ENCODE results near the gene DAAM1.

Gene DAAM1

GRCh38 chr14:59417311-59417710 lies 228.8 kb downstream of the DAAM1 start:
- no peak for DNase-seq (ENCODE audit: low read depth)
- TF ChIP-seq CTCF (conservative IDR thresholded peaks at IDR 0.05; ENCODE audit: low read length): no peak

GRCh38 chr14:59419303-59419702 lies 230.8 kb downstream of the DAAM1 start:
- no peak overlapping the region for H3K4me3 ChIP-seq (ENCODE audit: low read length)
- no peak for TF ChIP-seq CTCF (conservative IDR thresholded peaks at IDR 0.05; ENCODE audit: low read length)

More at GRCh38 chr14:59417311-59417710, 228.8 kb downstream of the DAAM1 start:
- no peak overlapping the region for H3K4me3 ChIP-seq (ENCODE audit: low read length)

More at GRCh38 chr14:59419303-59419702, 230.8 kb downstream of the DAAM1 start:
- DNase-seq (ENCODE audit: low read depth): no peak
